Retinal pigment epithelial cell (primary cell): ENCODE data around the gene ARHGAP26.

ENCODE experiments used
- DNase-seq: peaks from one replicate; pipeline ENCODE4 v3.0.0-alpha.2; 2010; ENCODE audit warnings: low read depth
- H3K4me3 ChIP-seq: 2 replicates; pipeline ENCODE4 v1.5.1; 2011; ENCODE audit warnings: mild to moderate bottlenecking, low read length, control low read depth, moderate library complexity
- TF ChIP-seq, protein P1 (sequence below): conservative IDR thresholded peaks from 2 replicates; pipeline ENCODE4 v1.5.1; 2011; ENCODE audit warnings: low read depth, low read length, control low read depth, inconsistent platforms

The ARHGAP26 gene

DNA sequence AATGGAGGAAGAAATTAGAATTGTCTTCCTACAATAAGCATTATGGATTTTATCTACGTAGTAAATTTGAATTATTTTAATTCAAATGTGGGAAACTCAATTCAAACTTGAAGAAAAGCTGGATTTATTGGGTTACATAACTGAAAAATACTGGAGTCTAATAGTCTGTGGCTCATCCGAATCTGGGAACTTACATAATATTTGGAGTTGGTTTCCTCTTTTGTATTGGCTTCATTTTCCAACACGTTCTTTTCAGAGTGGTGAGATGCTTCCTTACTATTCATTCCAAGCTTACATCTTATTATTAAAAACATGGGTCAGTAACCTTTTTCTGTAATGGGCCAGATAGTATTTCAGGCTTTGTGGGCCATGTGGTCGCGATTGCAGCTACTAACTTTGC is 164.8 kb downstream of the ARHGAP26 start:
- no peak for DNase-seq
- no peak overlapping the region for H3K4me3 ChIP-seq
- TF ChIP-seq, protein P1, sequence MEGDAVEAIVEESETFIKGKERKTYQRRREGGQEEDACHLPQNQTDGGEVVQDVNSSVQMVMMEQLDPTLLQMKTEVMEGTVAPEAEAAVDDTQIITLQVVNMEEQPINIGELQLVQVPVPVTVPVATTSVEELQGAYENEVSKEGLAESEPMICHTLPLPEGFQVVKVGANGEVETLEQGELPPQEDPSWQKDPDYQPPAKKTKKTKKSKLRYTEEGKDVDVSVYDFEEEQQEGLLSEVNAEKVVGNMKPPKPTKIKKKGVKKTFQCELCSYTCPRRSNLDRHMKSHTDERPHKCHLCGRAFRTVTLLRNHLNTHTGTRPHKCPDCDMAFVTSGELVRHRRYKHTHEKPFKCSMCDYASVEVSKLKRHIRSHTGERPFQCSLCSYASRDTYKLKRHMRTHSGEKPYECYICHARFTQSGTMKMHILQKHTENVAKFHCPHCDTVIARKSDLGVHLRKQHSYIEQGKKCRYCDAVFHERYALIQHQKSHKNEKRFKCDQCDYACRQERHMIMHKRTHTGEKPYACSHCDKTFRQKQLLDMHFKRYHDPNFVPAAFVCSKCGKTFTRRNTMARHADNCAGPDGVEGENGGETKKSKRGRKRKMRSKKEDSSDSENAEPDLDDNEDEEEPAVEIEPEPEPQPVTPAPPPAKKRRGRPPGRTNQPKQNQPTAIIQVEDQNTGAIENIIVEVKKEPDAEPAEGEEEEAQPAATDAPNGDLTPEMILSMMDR = no peak

DNA sequence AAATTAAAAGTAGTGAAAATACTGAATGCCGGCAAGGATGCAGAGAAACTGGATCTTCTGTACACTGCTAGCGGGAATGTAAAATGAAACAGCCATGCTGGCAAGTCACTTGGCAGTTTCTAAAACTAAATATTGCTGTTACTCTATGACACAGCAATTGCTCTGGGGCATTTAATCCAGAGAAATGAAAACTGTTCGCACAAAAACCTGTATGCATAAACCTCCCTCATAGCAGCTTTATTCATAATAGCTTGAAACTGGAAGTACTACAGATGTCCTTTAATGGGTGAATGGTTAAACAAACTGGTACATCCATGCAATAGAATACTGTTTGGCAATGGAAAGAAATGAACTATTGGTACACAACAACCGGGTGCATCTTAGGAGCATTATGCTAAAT is 167.2 kb downstream of the ARHGAP26 start:
- DNase-seq = no peak
- TF ChIP-seq, protein P1 = no peak
- H3K4me3 ChIP-seq = no peak overlapping the region

DNA sequence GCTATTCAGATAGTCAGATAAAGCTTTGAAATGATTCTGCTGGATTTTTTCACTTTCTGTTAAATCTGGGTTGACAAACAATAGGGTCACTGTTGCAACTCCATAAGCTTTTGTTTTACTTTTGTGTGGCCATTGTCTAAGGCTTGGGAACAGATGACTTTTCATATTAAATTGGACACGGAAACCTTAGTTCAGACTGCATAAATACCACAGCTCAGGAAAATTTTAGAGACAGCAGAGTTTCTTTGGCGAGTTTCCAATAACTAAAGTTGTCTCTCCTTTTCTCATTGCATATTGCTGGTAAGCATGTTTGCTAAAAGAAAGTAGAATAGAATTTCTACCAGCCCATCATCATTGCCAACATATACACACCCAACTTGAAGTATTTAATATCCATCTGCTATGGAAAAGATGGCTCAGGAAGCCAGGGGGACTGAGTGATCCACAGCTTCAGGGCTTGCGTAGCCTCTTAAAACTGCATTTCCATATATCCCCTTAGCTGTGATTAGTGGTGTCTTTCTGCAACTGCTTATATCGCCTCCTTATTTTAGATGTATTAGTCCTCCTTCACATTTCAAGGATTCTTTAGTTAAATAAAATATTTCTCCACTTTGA is 168.2 kb downstream of the ARHGAP26 start:
- no peak for DNase-seq
- H3K4me3 ChIP-seq = no peak overlapping the region
- TF ChIP-seq, protein P1 = no peak

DNA sequence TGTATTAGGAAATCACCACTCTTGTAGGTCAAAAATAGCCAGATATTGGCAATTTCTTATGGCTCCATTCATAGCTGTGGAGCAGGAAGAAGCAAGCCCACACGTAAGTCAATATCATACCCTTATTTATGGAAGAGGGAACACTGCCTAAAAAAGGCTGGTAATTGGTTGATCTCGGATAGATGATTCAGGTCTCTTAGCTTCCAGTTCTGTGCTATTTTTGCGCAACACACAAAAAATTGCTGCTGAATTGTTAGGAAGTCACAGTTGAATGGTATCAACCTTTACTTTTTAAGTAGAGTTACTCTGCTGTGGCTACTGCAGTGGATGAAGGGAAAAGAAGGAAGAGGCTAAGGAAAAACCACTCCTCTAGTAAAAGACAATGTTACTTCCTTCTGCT is 168.8 kb downstream of the ARHGAP26 start:
- TF ChIP-seq, protein P1 = no peak
- no peak for DNase-seq
- H3K4me3 ChIP-seq = no peak overlapping the region

DNA sequence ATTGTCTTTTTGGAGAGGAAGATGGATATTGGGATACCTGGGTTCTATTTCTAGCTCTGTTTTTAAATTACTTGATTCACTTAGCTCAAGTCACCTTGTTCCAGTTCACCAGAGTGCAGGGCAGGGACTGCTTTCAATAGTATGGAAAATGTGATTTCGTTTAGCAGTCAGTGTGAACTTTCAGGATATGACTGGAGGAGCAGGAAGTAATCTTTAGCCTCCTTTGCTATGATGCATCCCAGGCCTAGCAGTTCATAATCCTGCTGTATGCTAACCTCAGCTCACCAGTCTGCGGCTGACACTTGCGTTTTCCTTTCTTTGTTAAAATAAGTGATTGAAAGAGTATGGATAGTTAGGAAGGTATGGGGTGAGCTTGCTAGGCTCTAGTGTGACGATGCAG is 169.7 kb downstream of the ARHGAP26 start:
- no peak for DNase-seq
- H3K4me3 ChIP-seq = no peak overlapping the region
- TF ChIP-seq, protein P1 = no peak

DNA sequence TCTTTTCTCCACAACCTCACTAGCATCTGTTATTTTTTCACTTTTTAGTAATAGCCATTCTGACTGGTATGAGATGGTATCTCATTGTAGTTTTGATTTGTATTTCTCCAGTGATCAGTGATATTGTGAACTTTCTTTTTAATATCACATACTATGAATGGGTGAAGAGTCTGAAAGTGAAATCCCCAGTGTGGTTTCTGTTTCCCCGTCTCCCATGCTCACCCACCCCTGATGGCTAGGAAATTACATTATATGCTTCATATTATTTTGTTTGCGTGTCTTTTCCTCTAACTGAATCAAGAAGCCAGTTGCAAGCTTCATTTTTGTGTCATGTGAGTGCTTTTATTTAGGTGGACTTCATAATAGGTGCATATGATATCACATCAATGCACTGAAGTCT is 171.1 kb downstream of the ARHGAP26 start:
- TF ChIP-seq, protein P1 = no peak
- DNase-seq = no peak
- no peak overlapping the region for H3K4me3 ChIP-seq

DNA sequence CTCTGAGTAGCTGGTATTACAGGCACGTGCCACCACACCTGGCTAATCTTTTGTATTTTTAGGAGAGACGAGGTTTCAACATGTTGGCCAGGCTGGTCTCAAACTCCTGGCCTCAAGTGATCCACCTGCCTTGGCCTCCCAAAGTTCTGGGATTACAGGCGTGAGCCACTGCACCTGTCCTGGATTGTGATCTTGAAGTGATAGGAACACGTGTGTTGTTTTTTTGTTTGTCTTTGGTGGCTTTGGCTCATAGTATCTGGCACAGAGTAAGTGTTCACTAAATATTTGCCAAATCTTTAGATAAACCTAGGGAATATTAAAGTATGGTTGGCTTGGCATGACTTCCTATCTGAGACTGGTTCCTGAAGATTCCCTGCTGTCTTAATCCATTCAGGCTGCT is 172.7 kb downstream of the ARHGAP26 start:
- no peak for DNase-seq
- TF ChIP-seq, protein P1 = no peak
- H3K4me3 ChIP-seq = no peak overlapping the region
